ENCODE results near the gene NOL9. TPM values are rescaled to one million over a fixed set of nuclear protein-coding genes. Genes with fewer than 3 reads are reported as not detected.

The NOL9 gene
- polyA plus RNA-seq, 1 donor: 19.5 TPM

DNA sequence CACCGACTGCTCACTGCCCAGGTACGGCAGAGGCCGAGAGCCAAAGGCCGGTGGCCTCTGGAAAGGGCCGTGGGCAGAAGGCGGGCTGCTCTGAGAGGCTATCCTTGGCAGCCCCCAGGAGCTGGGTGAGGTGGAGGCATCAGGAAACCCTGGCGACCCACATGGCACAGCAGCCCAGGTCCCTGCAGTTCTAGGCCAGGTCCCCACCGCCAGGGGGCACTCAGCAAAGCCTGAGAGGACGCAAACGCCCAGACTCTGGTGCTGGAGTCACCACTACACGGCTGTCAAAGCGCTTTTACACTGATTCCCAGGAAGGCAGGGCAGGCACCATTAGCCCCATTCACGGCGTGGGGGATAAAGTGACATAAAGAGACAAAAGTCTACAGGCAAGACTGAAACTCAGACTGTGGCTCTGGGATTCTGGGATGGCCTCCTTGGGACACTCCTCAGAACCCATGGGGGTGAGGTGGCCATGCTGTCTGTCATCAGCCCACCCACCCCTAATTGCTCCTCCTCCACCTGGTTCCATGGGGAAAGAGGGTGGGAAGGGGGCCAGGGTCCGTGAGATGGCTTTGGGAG is 67.8 kb downstream of the NOL9 start:
- DNase-seq: peak; percentile 78

GRCh38 chr1:6485168-6486101 is 68.9 kb downstream of the NOL9 start:
- DNase-seq: no peak

DNA sequence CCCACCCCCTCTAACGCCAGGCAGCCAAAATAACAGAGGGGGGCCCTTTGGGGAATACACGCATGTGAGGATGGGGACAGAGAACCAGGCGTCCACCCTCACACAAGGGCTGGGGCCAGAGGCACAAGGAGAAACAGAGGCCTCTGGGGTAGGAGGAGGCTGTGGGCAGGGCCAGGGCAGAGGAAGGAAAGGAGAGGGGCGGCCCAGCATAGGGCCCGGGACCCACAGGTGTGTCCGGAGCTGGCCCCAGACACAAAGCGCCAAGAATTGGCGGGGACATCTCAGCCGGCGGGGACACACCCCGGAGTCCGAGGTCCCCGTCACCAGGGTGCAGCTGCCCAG is 69.5 kb downstream of the NOL9 start:
- no peak for DNase-seq

DNA sequence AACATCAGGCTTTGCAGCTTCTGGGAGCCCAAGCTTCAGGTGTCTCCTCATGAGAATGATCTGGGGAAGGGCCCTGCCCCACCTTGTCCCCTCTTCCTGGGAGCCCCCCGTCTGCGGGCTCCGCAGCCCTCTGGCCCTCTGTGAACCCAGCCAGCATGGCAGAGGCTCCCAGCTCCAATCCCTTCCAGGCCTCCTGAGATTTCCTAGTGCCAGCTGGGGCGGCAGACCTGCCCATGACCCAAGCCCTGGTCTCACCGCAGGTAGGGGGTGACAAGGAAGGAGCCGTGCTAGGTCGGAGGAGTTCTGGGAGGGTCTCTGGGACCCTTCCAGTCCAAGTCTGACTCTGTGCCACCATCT is 70.6 kb downstream of the NOL9 start:
- no peak for DNase-seq

- DNase-seq: no peak
These were observed 71.1 kb downstream of the NOL9 start for GRCh38 chr1:6483017-6483760.

DNA sequence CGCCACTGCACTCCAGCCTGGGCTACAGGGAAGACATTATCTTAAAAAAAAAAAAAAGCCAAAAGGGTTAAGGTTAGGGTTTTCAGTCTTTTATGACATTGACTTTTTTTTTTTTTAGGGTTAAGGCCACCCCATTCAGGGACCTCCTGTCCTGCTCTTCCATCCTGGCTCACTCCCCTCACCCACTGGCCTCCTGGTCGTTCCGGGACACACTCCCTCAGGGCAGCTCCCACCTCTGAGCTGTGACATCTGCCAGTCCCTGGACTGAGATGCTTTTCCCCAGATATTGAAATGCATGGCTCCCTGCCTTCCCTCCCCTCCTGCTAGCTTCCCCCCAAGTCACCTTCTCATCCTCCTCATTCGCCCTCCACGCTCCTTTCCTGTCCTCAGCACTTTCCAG is 72.5 kb downstream of the NOL9 start:
- no peak for DNase-seq

GRCh38 chr1:6477039-6477820 is 77.1 kb downstream of the NOL9 start:
- no peak for DNase-seq

DNA sequence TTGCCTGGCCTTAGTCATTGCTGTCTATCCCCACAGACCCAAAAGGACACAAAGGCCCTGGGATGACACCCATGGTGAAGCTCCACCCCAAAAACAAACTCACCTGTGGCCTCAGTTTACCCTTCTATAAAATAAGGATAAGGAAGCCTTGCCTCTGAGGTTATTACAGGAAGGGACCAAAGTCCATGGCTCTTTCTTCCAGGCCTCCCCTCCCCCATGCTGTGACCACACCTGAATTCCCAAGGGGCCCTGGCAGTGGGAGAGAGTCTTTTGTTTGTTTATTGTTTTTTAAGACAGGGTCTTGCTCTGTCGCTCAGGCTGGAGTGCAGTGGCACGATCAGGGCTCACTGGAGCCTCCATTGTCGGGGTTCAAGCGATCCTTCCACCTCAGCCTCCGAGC is 77.8 kb downstream of the NOL9 start:
- no peak for DNase-seq

DNA sequence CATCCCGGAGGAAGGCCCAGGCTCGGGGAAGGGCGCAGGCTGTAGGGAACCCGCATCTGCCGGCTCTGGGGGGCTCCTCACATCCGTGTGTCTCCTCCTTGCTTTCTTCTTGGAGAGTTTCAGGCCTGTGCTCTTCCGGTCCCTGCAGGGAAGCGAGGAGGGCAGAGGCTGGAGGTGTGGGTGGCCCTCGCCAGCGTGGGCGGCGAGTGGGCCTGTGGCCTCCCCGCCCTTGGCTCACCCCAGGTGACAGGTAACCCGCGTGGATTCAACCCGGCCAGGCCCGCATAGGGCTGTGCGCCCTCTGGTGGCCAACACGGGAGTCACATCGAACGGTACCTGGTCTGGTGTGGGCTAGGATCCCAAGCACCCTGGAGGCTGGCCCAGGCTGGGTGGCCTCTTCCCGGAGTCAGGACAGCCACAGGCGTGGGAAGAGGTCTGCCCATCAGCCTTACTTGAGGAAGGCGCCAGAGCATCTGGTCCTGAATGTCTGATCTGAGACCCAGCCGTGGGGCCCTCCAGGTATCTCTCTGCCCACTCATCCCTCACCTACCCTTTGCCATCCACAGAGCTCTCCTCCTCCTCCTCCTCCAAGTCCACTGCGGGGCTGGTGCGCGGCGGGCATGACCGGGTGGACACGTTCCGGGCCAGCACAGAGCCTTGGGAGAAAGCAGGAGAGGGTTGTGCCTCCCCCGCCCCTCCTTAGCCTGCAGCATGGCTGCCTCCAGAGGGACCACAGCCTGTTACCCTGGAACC is 78.8 kb downstream of the NOL9 start:
- DNase-seq: no peak

GRCh38 chr1:6474815-6475282 is 79.5 kb downstream of the NOL9 start:
- DNase-seq: no peak

DNA sequence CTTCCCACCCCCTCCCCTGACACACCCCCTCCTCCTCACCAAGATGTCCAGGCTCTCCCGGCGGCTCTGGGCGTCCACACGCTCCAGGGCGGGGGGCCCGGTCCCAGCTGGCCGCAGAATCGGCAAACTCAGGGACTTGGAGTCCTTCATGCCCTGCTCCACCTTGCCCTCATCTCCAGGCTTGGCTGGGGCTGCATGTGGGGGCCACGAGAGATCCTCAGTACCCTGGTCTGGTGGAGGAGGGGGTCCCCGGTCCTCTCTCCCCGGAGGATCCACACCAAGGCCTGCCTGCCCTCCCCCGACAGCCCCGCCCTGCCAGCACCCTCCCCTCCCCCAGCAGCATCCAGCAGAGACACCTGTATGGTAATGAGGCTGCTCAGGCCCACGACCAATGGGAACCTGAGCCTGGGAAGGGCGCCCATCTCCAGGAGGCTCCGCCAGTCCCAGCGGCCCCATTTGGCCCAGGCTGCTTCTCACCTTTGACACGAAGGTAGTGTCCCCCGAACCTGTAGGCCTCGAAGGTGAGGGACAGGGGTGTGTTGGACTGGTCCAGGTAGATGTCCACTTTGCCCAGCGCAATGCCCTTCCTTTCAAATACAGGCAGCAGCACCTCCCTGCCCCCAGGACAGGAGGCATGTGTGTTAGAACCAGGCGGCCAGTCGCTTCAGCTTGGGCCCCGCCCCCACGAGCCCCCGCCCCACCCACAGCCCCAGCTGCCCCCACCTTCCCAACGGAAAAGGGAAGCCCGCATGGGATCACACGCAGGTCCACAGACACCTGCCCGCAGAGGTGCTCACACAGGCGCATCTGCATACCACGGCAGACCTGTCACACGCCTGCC is 80.1 kb downstream of the NOL9 start:
- no peak for DNase-seq

DNA sequence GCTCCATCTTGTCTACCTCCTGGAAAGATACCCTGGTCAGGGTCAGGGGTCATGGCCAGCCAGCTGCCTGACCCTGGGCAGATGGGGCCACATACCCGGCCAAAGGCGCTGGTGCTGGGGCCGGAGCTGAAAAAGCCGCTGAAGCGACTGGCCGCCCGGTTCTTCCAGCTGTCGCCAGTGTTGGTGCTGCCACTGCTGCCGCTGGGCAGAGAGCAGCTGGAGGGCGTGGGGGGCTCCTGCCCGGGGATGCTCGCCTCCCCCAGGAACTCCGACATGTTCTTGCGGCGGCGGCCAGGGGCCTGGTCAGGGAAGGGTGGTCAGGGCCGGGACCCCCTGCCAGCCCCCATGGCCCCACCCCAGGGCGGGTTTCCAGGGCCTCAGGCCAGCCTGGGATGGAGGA is 81.2 kb downstream of the NOL9 start:
- DNase-seq: no peak

GRCh38 chr1:6472391-6472790 is 81.9 kb downstream of the NOL9 start:
- no peak for DNase-seq

DNA sequence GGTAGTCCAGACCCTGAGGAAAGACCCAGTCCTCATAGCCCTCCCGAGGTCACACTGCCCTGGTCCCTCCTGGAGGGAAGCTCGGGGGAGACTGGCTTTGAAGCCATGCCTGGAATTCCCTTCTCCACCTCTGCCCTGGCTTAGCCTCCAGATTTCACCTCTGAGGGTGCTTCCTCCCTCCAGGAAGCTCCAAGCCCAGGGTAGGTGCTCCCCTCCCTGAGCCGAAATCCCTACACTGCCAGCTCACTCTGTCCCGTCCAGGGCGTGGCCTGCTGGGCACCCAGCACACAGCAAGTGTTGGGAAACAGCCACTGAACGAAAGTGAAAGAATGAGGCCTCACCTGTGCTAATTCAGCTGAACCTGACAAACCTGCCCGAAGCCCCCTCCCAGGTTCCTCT is 82.3 kb downstream of the NOL9 start:
- DNase-seq: no peak

Other genes with a start within 250 kb of the NOL9 start
- 17.7 TPM for gene ACOT7, start 160.7 kb downstream of the NOL9 start, polyA plus RNA-seq (ENCODE audit: insufficient read length)
- 0.21 TPM for gene HES2, start 134.6 kb downstream of the NOL9 start, polyA plus RNA-seq (ENCODE audit: insufficient read length)
- 1.5 TPM for gene ESPN, start 129.7 kb downstream of the NOL9 start, polyA plus RNA-seq (ENCODE audit: insufficient read length)
- gene TNFRSF25, start 88.3 kb downstream of the NOL9 start, polyA plus RNA-seq (ENCODE audit: insufficient read length): 14.7 TPM
- gene PLEKHG5, start 62.8 kb downstream of the NOL9 start, polyA plus RNA-seq (ENCODE audit: insufficient read length): 14.4 TPM
- 9.5 TPM for gene TAS1R1, start 794 bp upstream of the NOL9 start, polyA plus RNA-seq (ENCODE audit: insufficient read length)
- 25.3 TPM for gene ZBTB48, start 25.5 kb upstream of the NOL9 start, polyA plus RNA-seq (ENCODE audit: insufficient read length)
- gene KLHL21, start 48.4 kb upstream of the NOL9 start, polyA plus RNA-seq (ENCODE audit: insufficient read length): 45.8 TPM
- 21.9 TPM for gene PHF13, start 59.2 kb upstream of the NOL9 start, polyA plus RNA-seq (ENCODE audit: insufficient read length)
- 21.3 TPM for gene THAP3, start 70.4 kb upstream of the NOL9 start, polyA plus RNA-seq (ENCODE audit: insufficient read length)
- 41.1 TPM for gene DNAJC11, start 147.3 kb upstream of the NOL9 start, polyA plus RNA-seq (ENCODE audit: insufficient read length)
- 39.5 TPM for gene CAMTA1, start 230.9 kb upstream of the NOL9 start, polyA plus RNA-seq (ENCODE audit: insufficient read length)